Astrocyte (in vitro differentiated cells and primary cell): Measurements from ENCODE around the gene PDE4DIP. TPM values are rescaled to one million over a fixed set of nuclear protein-coding genes. Genes with fewer than 3 reads are reported as not detected.
"Not testable (repeated sequence)": the region's sequence is repeated elsewhere in the genome, so short reads cannot be mapped to it uniquely, and the experiment has no call there.

Experiments
- DNase-seq: peaks from one replicate; pipeline ENCODE4 v3.0.0-alpha.2; 2010; ENCODE audit warnings: low read depth
- FAIRE-seq: peaks from 2 replicates; lab custom pipeline; 2011; peaks lifted over from hg19 to GRCh38; lab: Jason Lieb, UNC
- H2AFZ ChIP-seq: 2 replicates; pipeline ENCODE4 v1.6.0; 2012; ENCODE audit warnings: low read depth, low read length, inconsistent platforms
- H3K27ac ChIP-seq: 2 replicates; pipeline ENCODE4 v1.5.1; 2011; ENCODE audit warnings: low read depth, low read length, inconsistent platforms
- H3K27me3 ChIP-seq: 2 replicates; pipeline ENCODE4 v1.6.0; 2011; ENCODE audit warnings: low read length, inconsistent platforms; ENCODE audit not compliant: insufficient read depth
- H3K36me3 ChIP-seq: 2 replicates; pipeline ENCODE4 v1.5.1; 2011; ENCODE audit warnings: low read length, inconsistent platforms; ENCODE audit not compliant: insufficient read depth
- H3K4me1 ChIP-seq: 2 replicates; pipeline ENCODE4 v1.5.1; 2011; ENCODE audit warnings: low read length, inconsistent platforms; ENCODE audit not compliant: insufficient read depth
- H3K4me2 ChIP-seq: 2 replicates; pipeline ENCODE4 v1.6.0; 2012; ENCODE audit warnings: low read length, inconsistent platforms
- H3K4me3 ChIP-seq: 2 replicates; pipeline ENCODE4 v1.5.1; 2011; ENCODE audit warnings: low read depth, mild to moderate bottlenecking, low read length, inconsistent platforms; ENCODE audit not compliant: insufficient read depth
- H3K79me2 ChIP-seq: 2 replicates; pipeline ENCODE4 v1.6.0; 2012; ENCODE audit warnings: mild to moderate bottlenecking, low read length, inconsistent platforms; ENCODE audit not compliant: insufficient read depth
- H3K9ac ChIP-seq: 2 replicates; pipeline ENCODE4 v1.6.0; 2012; ENCODE audit warnings: mild to moderate bottlenecking, low read length, inconsistent platforms
- H3K9me3 ChIP-seq: 2 replicates; pipeline ENCODE4 v1.5.1; 2012; ENCODE audit warnings: low read depth, mild to moderate bottlenecking, low read length, inconsistent platforms; ENCODE audit not compliant: insufficient read depth
- H4K20me1 ChIP-seq: 2 replicates; pipeline ENCODE4 v1.6.0; 2012; ENCODE audit warnings: low read length, inconsistent platforms; ENCODE audit not compliant: insufficient read depth
- H3K27ac Mint-ChIP-seq: one replicate; pipeline ENCODE4 v1.8.0; 2021; ENCODE audit warnings: mild to moderate bottlenecking, mixed read lengths; ENCODE audit not compliant: unreplicated experiment
- H3K27me3 Mint-ChIP-seq: one replicate; pipeline ENCODE4 v1.8.0; 2021; ENCODE audit warnings: low read depth, mixed read lengths; ENCODE audit not compliant: unreplicated experiment
- H3K36me3 Mint-ChIP-seq: one replicate; pipeline ENCODE4 v1.8.0; 2021; ENCODE audit warnings: low read depth, mixed read lengths; ENCODE audit not compliant: unreplicated experiment
- H3K4me1 Mint-ChIP-seq: one replicate; pipeline ENCODE4 v1.8.0; 2021; ENCODE audit warnings: low read depth, mixed read lengths; ENCODE audit not compliant: unreplicated experiment
- H3K4me3 Mint-ChIP-seq: one replicate; pipeline ENCODE4 v1.8.0; 2021; ENCODE audit warnings: mild to moderate bottlenecking, moderate library complexity, mixed read lengths; ENCODE audit not compliant: unreplicated experiment
- H3K9me3 Mint-ChIP-seq: one replicate; pipeline ENCODE4 v1.8.0; 2021; ENCODE audit warnings: mild to moderate bottlenecking, mixed read lengths; ENCODE audit not compliant: unreplicated experiment
- total RNA-seq: library from RNA; stranded (reverse); gene quantifications from 2 replicates; pipeline ENCODE4 v1.2.1, GENCODE V29; 2021

Gene PDE4DIP
- total RNA-seq, 1 donor from 2014 or later, result 41.6 TPM

- FAIRE-seq, H3K27ac Mint-ChIP-seq, H3K27ac ChIP-seq, H3K36me3 Mint-ChIP-seq, H3K27me3 Mint-ChIP-seq, H3K79me2 ChIP-seq, H3K4me1 Mint-ChIP-seq, H3K9ac ChIP-seq, H3K4me2 ChIP-seq, H3K9me3 ChIP-seq, H3K4me1 ChIP-seq, H3K36me3 ChIP-seq, H2AFZ ChIP-seq, H3K4me3 ChIP-seq, H3K27me3 ChIP-seq, H4K20me1 ChIP-seq, H3K9me3 Mint-ChIP-seq, DNase-seq, H3K4me3 Mint-ChIP-seq: not testable (repeated sequence)
These were observed 57.1 kb downstream of the PDE4DIP start for GRCh38 chr1:148901150-148901952.

GRCh38 chr1:148901953-148902341 is 57.7 kb downstream of the PDE4DIP start:
- not testable (repeated sequence) for H3K36me3 Mint-ChIP-seq, H3K36me3 ChIP-seq, H3K4me2 ChIP-seq, H3K4me1 Mint-ChIP-seq, H3K27ac Mint-ChIP-seq, H3K27me3 Mint-ChIP-seq, H3K79me2 ChIP-seq, H2AFZ ChIP-seq, H3K9me3 Mint-ChIP-seq, H3K4me1 ChIP-seq, H3K27me3 ChIP-seq, H3K27ac ChIP-seq, H4K20me1 ChIP-seq, H3K9ac ChIP-seq, FAIRE-seq, H3K4me3 Mint-ChIP-seq, H3K9me3 ChIP-seq, DNase-seq, H3K4me3 ChIP-seq

GRCh38 chr1:148909219-148909826 is 65.1 kb downstream of the PDE4DIP start:
- not testable (repeated sequence) for FAIRE-seq, H3K4me3 Mint-ChIP-seq, H3K4me1 Mint-ChIP-seq, H3K9me3 Mint-ChIP-seq, H3K36me3 ChIP-seq, H3K4me2 ChIP-seq, DNase-seq, H3K4me1 ChIP-seq, H4K20me1 ChIP-seq, H2AFZ ChIP-seq, H3K27me3 ChIP-seq, H3K9ac ChIP-seq, H3K9me3 ChIP-seq, H3K36me3 Mint-ChIP-seq, H3K79me2 ChIP-seq, H3K27me3 Mint-ChIP-seq, H3K27ac ChIP-seq, H3K27ac Mint-ChIP-seq, H3K4me3 ChIP-seq

- H3K27ac Mint-ChIP-seq, H3K27ac ChIP-seq, H3K27me3 Mint-ChIP-seq, H3K4me1 ChIP-seq, H3K9me3 Mint-ChIP-seq, H3K9ac ChIP-seq, H3K27me3 ChIP-seq, H3K79me2 ChIP-seq, H3K4me1 Mint-ChIP-seq, DNase-seq, FAIRE-seq, H2AFZ ChIP-seq, H3K4me3 ChIP-seq, H4K20me1 ChIP-seq, H3K4me3 Mint-ChIP-seq, H3K36me3 Mint-ChIP-seq, H3K36me3 ChIP-seq, H3K9me3 ChIP-seq, H3K4me2 ChIP-seq: not testable (repeated sequence)
These were observed 67.2 kb downstream of the PDE4DIP start for GRCh38 chr1:148911303-148911928.

- H3K4me3 Mint-ChIP-seq, result not testable (repeated sequence)
These were observed 72.0 kb downstream of the PDE4DIP start for GRCh38 chr1:148916222-148916621.

More at GRCh38 chr1:148916222-148916621, 72.0 kb downstream of the PDE4DIP start:
- not testable (repeated sequence) for H3K4me1 Mint-ChIP-seq, H3K4me1 ChIP-seq, H3K4me3 ChIP-seq, FAIRE-seq, H3K27ac ChIP-seq, H2AFZ ChIP-seq, H3K36me3 ChIP-seq, DNase-seq, H3K79me2 ChIP-seq, H3K9me3 Mint-ChIP-seq, H3K27me3 Mint-ChIP-seq, H3K36me3 Mint-ChIP-seq, H3K9ac ChIP-seq, H3K4me2 ChIP-seq, H4K20me1 ChIP-seq, H3K27me3 ChIP-seq, H3K9me3 ChIP-seq, H3K27ac Mint-ChIP-seq
